ENCODE measurements around the gene TBC1D10B.
"Not testable (repeated sequence)": the region's sequence is repeated elsewhere in the genome, so short reads cannot be mapped to it uniquely, and the experiment has no call there.

TBC1D10B gene

GRCh38 chr16:30310937-30311336 is 59.4 kb downstream of the TBC1D10B start:
- not testable (repeated sequence) for H3K9me3 ChIP-seq (ENCODE audit: control insufficient read depth, low read length); H3K36me3 ChIP-seq (ENCODE audit: control insufficient read depth, insufficient read depth, low read length); H3K9ac ChIP-seq (ENCODE audit: low read length); H3K27me3 ChIP-seq (ENCODE audit: control insufficient read depth, insufficient read depth, low read length); H3K4me3 ChIP-seq (ENCODE audit: low read length); H3K4me1 ChIP-seq (ENCODE audit: control insufficient read depth, insufficient read depth, low read length)

- H3K4me3 ChIP-seq (ENCODE audit: low read length); H3K9me3 ChIP-seq (ENCODE audit: control insufficient read depth, low read length); H3K9ac ChIP-seq (ENCODE audit: low read length); H3K4me1 ChIP-seq (ENCODE audit: control insufficient read depth, insufficient read depth, low read length); H3K27me3 ChIP-seq (ENCODE audit: control insufficient read depth, insufficient read depth, low read length); H3K36me3 ChIP-seq (ENCODE audit: control insufficient read depth, insufficient read depth, low read length): not testable (repeated sequence)
These were observed 61.0 kb downstream of the TBC1D10B start for GRCh38 chr16:30309255-30309654.
